ENCODE measurements around the gene KRTAP20-1. TPM values are rescaled to one million over a fixed set of nuclear protein-coding genes. Genes with fewer than 3 reads are reported as not detected.

The KRTAP20-1 gene, protein sequence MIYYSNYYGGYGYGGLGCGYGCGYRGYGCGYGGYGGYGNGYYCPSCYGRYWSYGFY
- total RNA-seq, result not detected

DNA sequence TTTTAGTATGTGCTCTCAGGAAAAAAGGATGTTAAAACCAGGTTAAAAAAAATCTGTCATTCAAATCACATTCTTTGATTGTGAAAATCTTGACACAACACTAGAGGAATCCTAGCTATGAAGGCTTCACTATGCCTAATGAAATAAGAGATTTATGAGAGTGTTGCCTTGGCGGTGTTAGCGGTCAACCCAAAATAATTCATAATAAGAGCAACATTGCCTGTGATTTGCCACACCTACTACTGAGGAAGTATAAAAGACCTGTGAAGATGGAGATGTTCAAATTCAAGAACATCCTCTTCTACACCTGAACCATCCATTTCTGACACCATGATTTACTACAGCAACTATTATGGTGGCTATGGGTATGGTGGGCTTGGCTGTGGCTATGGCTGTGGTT, at the start of gene KRTAP20-1:
Gene KRTAP20-1 (plus strand): TSS at position 301 of the 400 bp plus-strand sequence. CDS start 30 bp downstream, at position 331.
- DNase-seq (no peak), ATAC-seq (no peak)
- CTCF ChIA-PET, result no interaction called here
- H3K27me3 Mint-ChIP-seq, result no peaks in the 10 kb centered on the region
- no peak within 1 kb of the TSS for H3K27ac Mint-ChIP-seq
- H3K9me3 Mint-ChIP-seq (ENCODE audit: low read depth), result no peaks in the 10 kb centered on the region
- no peaks in the 10 kb centered on the region for H3K4me1 Mint-ChIP-seq
- H3K36me3 Mint-ChIP-seq (ENCODE audit: low read depth), result no peaks in the 10 kb centered on the region
- intact Hi-C loops (cut with DNase I, micrococcal nuclease), result no loop called here
- H3K4me3 Mint-ChIP-seq, result no peak within 1 kb of the TSS
- POLR2A ChIA-PET, result no interaction called here

DNA sequence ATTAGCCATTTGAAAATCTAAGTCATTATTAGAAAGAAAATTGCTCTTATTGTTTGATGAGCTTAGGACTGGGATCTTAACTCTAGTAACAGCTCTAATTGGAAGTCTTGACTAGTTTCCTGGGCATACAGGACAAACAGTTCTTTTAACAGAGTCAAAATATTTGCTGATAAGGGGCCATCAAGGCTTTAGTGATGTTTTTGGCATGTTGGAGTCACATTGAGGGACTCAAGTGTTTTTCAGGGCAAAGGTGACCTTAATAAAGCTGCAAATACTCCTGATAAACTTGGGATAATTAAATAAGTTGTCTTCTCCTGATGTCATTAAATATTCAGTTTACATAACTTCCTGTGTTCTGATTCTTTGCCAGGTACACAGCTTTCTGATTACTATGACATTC, 48.6 kb upstream of the KRTAP20-1 start:
- H3K4me3 Mint-ChIP-seq, result no peak overlapping the region
- POLR2A ChIA-PET, result no interaction called here
- intact Hi-C loops (cut with DNase I, micrococcal nuclease), result no loop called here
- ATAC-seq (no peak), DNase-seq (no peak)
- H3K9me3 Mint-ChIP-seq (ENCODE audit: low read depth), result no peaks in the 10 kb centered on the region
- no peaks in the 10 kb centered on the region for H3K4me1 Mint-ChIP-seq
- H3K27me3 Mint-ChIP-seq, result no peaks in the 10 kb centered on the region
- H3K36me3 Mint-ChIP-seq (ENCODE audit: low read depth), result no peaks in the 10 kb centered on the region
- no peak overlapping the region for H3K27ac Mint-ChIP-seq
- CTCF ChIA-PET, result interaction anchor here (1.0 kb wide), 1 partner anchor 9 kb away, joined by 3 read pairs; no protein-coding TSS in a partner anchor

DNA sequence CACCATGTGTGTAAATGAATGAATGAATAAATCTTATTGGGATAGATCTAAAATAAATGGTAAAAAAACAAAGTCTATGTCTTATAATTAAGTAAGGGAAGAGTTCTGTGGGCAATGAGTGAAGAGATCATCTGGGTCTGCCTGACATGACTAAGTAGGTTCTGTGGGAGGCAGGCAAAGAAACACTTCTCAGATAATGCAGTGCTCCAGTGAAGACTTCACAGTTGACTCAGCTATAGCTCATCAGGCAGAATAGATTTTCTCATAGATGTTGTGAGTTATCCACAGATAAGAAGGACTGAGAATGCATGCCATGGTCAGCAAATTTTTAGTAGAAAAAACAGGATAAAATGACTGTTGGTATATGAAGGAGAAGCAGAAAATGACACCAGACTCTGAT, 38.5 kb upstream of the KRTAP20-1 start:
- ChIA-PET CTCF (no interaction called here), POLR2A (no interaction called here)
- Mint-ChIP-seq H3K36me3 (ENCODE audit: low read depth) (no peaks in the 10 kb centered on the region), H3K4me1 (no peaks in the 10 kb centered on the region), H3K27me3 (peaks cover 2% of the 10 kb centered on the region), H3K4me3 (no peak overlapping the region), H3K27ac (no peak overlapping the region), H3K9me3 (ENCODE audit: low read depth) (no peaks in the 10 kb centered on the region)
- no peak for ATAC-seq
- intact Hi-C loops (cut with DNase I, micrococcal nuclease), result no loop called here
- no peak for DNase-seq

DNA sequence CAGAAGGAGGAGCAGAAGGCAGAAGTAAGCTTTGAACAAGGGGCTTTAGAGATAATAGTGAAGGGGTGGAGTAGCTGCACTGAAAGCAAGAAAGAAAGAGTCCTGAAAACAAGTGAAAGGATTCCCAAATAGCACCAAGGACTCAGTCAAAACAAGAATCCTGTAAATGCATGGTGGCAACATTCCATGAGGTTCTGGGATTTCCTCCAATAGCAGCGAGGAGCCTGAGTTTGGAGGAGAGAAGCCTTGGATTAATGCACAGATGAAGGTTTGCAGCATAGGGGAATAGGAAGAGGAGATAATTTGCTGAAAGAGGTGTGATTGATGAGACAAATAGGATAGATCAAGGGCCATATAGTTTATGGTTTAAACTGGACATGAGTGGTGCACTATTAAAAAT, 36.9 kb upstream of the KRTAP20-1 start:
- Mint-ChIP-seq H3K9me3 (ENCODE audit: low read depth) (no peaks in the 10 kb centered on the region), H3K36me3 (ENCODE audit: low read depth) (no peaks in the 10 kb centered on the region), H3K4me1 (no peaks in the 10 kb centered on the region), H3K4me3 (no peak overlapping the region), H3K27me3 (peaks cover 2% of the 10 kb centered on the region), H3K27ac (no peak overlapping the region)
- ChIA-PET CTCF (no interaction called here), POLR2A (no interaction called here)
- ATAC-seq (no peak), DNase-seq (no peak)
- intact Hi-C loops (cut with DNase I, micrococcal nuclease), result no loop called here

DNA sequence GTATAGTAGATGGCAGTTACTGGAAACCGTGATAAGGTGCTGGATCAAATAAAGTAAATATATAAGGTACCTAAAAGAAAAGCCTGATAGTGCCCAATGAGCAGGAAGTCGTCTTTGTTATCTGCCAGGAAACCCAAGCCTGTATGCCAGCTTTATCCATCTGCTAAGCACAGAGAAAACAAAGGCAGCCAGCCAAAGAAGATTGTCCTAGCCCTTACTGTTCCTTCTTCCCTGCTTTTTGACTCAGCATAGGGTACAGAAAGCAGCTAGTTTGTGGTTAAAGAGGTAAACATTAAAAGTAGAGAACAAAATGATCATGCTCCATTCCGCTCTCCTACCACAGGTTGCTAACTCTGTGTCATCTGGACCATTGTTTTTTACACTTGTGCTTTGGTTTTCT, 36.1 kb upstream of the KRTAP20-1 start:
- no peaks in the 10 kb centered on the region for H3K4me1 Mint-ChIP-seq
- intact Hi-C loops (cut with DNase I, micrococcal nuclease), result no loop called here
- peaks cover 2% of the 10 kb centered on the region for H3K27me3 Mint-ChIP-seq

DNA sequence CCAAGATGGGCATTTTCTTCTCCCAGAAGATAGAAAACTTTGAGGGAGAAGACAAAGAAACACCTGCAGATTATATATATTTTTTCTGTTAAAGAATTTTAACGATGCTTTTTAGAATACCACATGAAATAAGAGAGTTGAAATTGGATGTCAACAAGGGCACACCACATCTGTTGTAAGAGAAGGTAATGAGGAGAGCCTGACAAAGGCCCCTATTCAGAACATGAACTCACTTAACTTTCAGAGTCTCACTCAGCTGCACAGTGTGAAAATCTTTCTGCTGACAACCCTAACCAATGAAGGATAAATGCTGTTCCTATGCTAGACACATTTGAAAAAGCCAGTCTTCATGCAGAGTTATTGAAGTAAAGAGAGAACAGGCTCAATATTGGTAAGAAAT, 33.4 kb upstream of the KRTAP20-1 start:
- H3K9me3 Mint-ChIP-seq (ENCODE audit: low read depth), result no peaks in the 10 kb centered on the region
- H3K4me3 Mint-ChIP-seq, result no peak overlapping the region
- H3K27ac Mint-ChIP-seq, result no peak overlapping the region
- no peak for DNase-seq
- POLR2A ChIA-PET, result no interaction called here
- intact Hi-C loops (cut with DNase I, micrococcal nuclease), result no loop called here
- ATAC-seq, result no peak
- CTCF ChIA-PET, result no interaction called here
- no peaks in the 10 kb centered on the region for H3K36me3 Mint-ChIP-seq (ENCODE audit: low read depth)
- H3K27me3 Mint-ChIP-seq, result no peaks in the 10 kb centered on the region
- no peaks in the 10 kb centered on the region for H3K4me1 Mint-ChIP-seq

More for the DNA sequence above, 36.1 kb upstream of the KRTAP20-1 start:
- ChIA-PET CTCF (no interaction called here), POLR2A (no interaction called here)
- H3K36me3 Mint-ChIP-seq (ENCODE audit: low read depth), result no peaks in the 10 kb centered on the region
- H3K4me3 Mint-ChIP-seq, result no peak overlapping the region
- no peak for ATAC-seq
- H3K27ac Mint-ChIP-seq, result no peak overlapping the region
- no peak for DNase-seq
- H3K9me3 Mint-ChIP-seq (ENCODE audit: low read depth), result no peaks in the 10 kb centered on the region

DNA sequence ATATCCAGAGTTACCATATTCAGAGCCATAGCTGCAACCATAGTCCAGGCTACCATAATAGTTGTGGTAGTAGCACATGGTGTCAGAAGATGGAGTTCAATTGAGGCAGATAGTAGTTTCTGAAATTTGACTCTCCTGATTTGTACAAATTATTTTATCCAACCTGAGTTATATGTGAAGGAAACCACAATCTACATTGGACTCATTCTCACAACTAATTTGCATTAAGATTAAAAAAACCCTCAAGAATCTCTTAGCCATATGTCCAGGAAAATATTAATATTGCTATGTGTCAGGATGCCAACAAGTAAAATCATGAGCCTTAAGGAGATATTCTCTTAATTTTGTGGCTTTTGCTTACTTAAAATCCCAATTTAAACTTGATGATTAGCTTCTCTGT, 25.9 kb upstream of the KRTAP20-1 start, which contains the start of gene KRTAP22-2:
Gene KRTAP22-2 (minus strand): TSS at position 101 of the 400 bp plus-strand sequence.
- H3K4me3 Mint-ChIP-seq, result no peak within 1 kb of the TSS
- H3K4me1 Mint-ChIP-seq, result no peaks in the 10 kb centered on the region
- H3K27me3 Mint-ChIP-seq, result no peaks in the 10 kb centered on the region
- no peak within 1 kb of the TSS for H3K27ac Mint-ChIP-seq
- H3K36me3 Mint-ChIP-seq (ENCODE audit: low read depth), result no peaks in the 10 kb centered on the region
- intact Hi-C loops (cut with DNase I, micrococcal nuclease), result no loop called here
- POLR2A ChIA-PET, result no interaction called here
- CTCF ChIA-PET, result no interaction called here
- no peaks in the 10 kb centered on the region for H3K9me3 Mint-ChIP-seq (ENCODE audit: low read depth)
- DNase-seq, result no peak
- no peak for ATAC-seq

DNA sequence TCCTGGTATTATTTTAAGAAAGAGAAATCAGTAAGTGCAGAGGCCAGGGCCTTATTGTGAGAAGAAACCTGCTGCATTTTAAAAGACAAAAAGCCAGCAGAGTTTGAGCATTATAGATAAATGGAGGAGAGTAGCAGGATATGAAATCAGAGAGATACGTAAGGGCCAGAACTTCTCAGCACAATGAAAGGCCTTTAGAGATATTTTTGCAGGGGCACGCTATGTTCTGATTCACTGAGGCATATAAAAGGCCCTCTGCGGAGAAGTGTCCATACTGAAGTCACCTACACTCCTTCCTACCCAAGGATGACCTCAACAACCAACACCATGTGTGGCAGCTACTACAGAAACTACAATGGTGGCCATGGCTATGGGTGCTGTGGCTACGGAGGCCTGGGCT, 24.1 kb upstream of the KRTAP20-1 start, which contains the start of gene KRTAP6-3:
Gene KRTAP6-3 (plus strand): TSS at position 301 of the 400 bp plus-strand sequence. CDS start 6 bp downstream, at position 307.
- no peak within 1 kb of the TSS for H3K27ac Mint-ChIP-seq
- no peaks in the 10 kb centered on the region for H3K9me3 Mint-ChIP-seq (ENCODE audit: low read depth)
- DNase-seq, result no peak
- ATAC-seq, result no peak
- intact Hi-C loops (cut with DNase I, micrococcal nuclease), result no loop called here
- ChIA-PET CTCF (no interaction called here), POLR2A (no interaction called here)
- no peaks in the 10 kb centered on the region for H3K4me1 Mint-ChIP-seq
- no peak within 1 kb of the TSS for H3K4me3 Mint-ChIP-seq
- no peaks in the 10 kb centered on the region for H3K27me3 Mint-ChIP-seq
- H3K36me3 Mint-ChIP-seq (ENCODE audit: low read depth), result no peaks in the 10 kb centered on the region

DNA sequence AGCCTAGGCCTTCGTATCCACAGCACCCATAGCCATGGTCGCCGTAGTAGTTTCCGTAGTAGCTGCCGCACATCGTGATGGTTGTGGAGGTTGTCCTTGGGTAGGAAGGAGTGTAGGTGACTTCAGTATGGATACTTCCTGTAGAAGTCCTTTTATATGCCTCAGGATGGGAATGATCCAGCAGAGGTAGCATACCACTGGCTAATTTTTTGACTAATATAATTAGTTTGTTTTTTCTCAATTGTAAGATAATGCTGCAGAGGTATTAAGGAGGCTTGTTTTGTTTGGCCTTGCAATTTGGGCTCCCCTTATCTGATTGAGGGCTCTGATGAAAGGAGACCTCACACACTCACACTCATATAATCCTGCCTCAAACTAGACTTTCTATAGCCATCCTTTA, 17.4 kb upstream of the KRTAP20-1 start, which contains the start of gene KRTAP6-2:
Gene KRTAP6-2 (minus strand): TSS at position 101 of the 400 bp plus-strand sequence. CDS start 28 bp downstream, at position 73.
- Mint-ChIP-seq H3K9me3 (ENCODE audit: low read depth) (peaks cover 2% of the 10 kb centered on the region), H3K4me3 (no peak within 1 kb of the TSS), H3K4me1 (no peaks in the 10 kb centered on the region), H3K27ac (no peak within 1 kb of the TSS), H3K27me3 (peaks cover 2% of the 10 kb centered on the region), H3K36me3 (ENCODE audit: low read depth) (no peaks in the 10 kb centered on the region)
- ChIA-PET POLR2A (no interaction called here), CTCF (no interaction called here)
- ATAC-seq (no peak), DNase-seq (no peak)
- intact Hi-C loops (cut with DNase I, micrococcal nuclease), result no loop called here

DNA sequence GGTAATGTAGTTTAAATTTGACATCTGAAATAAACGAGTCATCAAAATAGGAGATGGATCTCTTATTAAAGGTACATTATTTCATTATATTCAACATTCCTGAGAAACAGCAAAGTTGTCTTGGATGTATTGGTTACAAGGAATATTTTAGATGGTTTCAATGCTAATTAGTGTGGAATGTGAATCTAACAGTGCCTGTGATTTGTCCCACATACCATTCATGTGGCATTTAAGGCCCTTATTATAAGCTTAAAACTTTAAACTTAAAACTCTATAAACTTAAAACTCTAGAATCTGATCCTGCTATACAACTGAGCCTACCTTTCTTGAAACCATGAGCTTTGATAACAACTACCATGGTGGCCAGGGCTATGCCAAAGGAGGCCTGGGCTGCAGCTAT, 15.4 kb upstream of the KRTAP20-1 start, which contains the start of gene KRTAP22-1:
Gene KRTAP22-1 (plus strand): TSS at position 301 of the 400 bp plus-strand sequence.
- Mint-ChIP-seq H3K36me3 (ENCODE audit: low read depth) (no peaks in the 10 kb centered on the region), H3K27ac (no peak within 1 kb of the TSS), H3K9me3 (ENCODE audit: low read depth) (peaks cover 2% of the 10 kb centered on the region), H3K27me3 (peaks cover 2% of the 10 kb centered on the region), H3K4me3 (no peak within 1 kb of the TSS), H3K4me1 (no peaks in the 10 kb centered on the region)
- intact Hi-C loops (cut with DNase I, micrococcal nuclease), result no loop called here
- POLR2A ChIA-PET, result interaction anchor here (0.5 kb wide), 1 partner anchor 117 kb away, joined by 4 read pairs; the partner anchor contains the start of gene KRTAP21-3
- ATAC-seq (no peak), DNase-seq (no peak)
- CTCF ChIA-PET, result no interaction called here

DNA sequence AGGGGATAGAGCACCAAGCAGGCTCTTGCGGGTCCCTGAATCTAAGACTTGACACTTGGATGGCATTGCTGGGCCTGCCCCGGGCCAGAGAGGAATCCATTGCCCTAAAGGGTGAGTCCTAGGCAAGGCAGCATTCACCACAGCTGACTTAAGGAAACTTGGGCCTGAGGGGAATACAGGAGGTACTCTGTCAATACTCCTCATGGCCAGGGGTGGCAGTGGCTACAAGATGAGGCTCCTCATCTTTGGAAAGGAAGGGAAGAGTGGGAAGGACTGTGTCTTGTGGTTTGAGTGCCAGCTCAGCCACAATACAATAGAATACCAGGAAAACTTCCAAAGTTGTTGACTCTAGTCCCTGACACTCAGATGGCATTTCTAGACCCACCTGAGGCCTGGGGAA, 10.3 kb upstream of the KRTAP20-1 start:
- no peaks in the 10 kb centered on the region for H3K4me1 Mint-ChIP-seq
- H3K27ac Mint-ChIP-seq, result no peak overlapping the region
- H3K9me3 Mint-ChIP-seq (ENCODE audit: low read depth), result peaks cover 2% of the 10 kb centered on the region
- ATAC-seq (no peak), DNase-seq (no peak)
- POLR2A ChIA-PET, result no interaction called here
- H3K36me3 Mint-ChIP-seq (ENCODE audit: low read depth), result no peaks in the 10 kb centered on the region
- intact Hi-C loops (cut with DNase I, micrococcal nuclease), result no loop called here
- CTCF ChIA-PET, result no interaction called here
- no peak overlapping the region for H3K4me3 Mint-ChIP-seq
- H3K27me3 Mint-ChIP-seq, result peaks cover 2% of the 10 kb centered on the region

DNA sequence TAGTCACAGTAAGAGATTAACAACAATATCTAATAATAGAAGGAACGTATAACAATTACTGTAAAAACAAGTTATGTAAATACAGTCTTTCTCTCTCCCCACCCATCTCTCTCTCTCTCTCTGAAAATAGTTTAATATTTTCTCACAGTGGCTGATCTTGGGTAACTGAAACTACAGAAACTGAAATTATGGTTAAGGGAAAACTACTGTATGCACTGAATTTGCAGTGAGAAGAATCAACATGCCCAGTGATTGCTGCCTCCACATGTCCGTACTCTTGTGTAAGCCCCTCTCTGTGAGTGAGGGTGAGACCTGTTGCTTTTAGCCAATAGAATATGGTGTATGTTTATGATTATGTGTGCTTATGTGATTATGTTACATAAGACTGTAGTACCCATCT, 4.1 kb upstream of the KRTAP20-1 start:
- DNase-seq, result no peak
- intact Hi-C loops (cut with DNase I, micrococcal nuclease), result no loop called here
- no peaks in the 10 kb centered on the region for H3K27me3 Mint-ChIP-seq
- H3K4me1 Mint-ChIP-seq, result no peaks in the 10 kb centered on the region
- no peak overlapping the region for H3K4me3 Mint-ChIP-seq
- ChIA-PET POLR2A (no interaction called here), CTCF (no interaction called here)
- no peak for ATAC-seq
- H3K27ac Mint-ChIP-seq, result no peak overlapping the region
- H3K36me3 Mint-ChIP-seq (ENCODE audit: low read depth), result no peaks in the 10 kb centered on the region
- H3K9me3 Mint-ChIP-seq (ENCODE audit: low read depth), result no peaks in the 10 kb centered on the region

DNA sequence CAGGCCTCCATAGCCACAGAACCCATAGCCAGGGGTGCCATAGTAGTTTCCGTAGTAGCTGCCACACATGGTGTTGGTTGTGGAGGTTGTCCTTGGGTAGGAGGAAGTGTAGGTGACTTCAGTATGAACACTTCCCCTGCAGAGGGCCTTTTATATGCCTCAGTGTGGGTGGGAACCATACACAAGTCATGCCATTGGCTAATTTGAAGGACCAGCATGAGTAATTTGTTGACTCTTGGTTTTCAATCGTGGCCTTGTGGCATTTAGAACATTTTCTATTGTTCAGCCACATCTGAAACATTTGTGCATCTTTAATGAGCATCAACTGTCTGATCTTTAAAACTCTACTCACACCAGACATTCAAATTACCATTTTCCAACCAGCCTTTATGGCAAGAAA, 2.4 kb upstream of the KRTAP20-1 start, which contains the start of gene KRTAP6-1:
Gene KRTAP6-1 (minus strand): TSS at position 95 of the 400 bp plus-strand sequence. CDS start 26 bp downstream, at position 69.
- intact Hi-C loops (cut with DNase I, micrococcal nuclease), result no loop called here
- Mint-ChIP-seq H3K36me3 (ENCODE audit: low read depth) (no peaks in the 10 kb centered on the region), H3K4me1 (no peaks in the 10 kb centered on the region), H3K4me3 (no peak within 1 kb of the TSS), H3K27me3 (no peaks in the 10 kb centered on the region), H3K9me3 (ENCODE audit: low read depth) (no peaks in the 10 kb centered on the region), H3K27ac (no peak within 1 kb of the TSS)
- DNase-seq (no peak), ATAC-seq (no peak)
- ChIA-PET POLR2A (no interaction called here), CTCF (interaction anchor here (1.0 kb wide), 1 partner anchor 8 kb away, joined by 3 read pairs; no protein-coding TSS in a partner anchor)
